NCI-H2196 (cell line): ENCODE measurements around the gene CNN3.

Experiments
- DNase-seq: peaks from one replicate; lab custom pipeline; 2025; ENCODE audit not compliant: unreplicated experiment; lab: John Stamatoyannopoulos, UW

CNN3 gene

DNA sequence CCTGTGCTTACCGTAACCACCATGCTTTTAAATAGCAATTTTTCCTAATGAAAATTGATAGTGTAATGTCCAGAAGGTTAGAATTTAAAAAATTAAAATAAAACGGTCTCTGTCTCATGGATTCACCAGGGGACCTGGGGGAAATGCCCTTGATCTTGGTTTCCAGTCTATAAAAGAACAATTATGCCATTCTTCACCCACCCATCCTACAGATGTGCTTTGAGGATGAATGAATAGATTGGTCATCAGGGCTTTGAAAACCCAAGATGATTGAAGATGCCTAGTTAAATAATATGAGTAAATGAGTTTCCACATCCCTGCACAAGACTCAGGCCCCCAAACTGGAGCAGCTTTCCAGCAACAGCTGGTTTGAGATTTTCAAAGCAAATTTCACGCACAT, 38.7 kb downstream of the CNN3 start:
- no peak for DNase-seq

DNA sequence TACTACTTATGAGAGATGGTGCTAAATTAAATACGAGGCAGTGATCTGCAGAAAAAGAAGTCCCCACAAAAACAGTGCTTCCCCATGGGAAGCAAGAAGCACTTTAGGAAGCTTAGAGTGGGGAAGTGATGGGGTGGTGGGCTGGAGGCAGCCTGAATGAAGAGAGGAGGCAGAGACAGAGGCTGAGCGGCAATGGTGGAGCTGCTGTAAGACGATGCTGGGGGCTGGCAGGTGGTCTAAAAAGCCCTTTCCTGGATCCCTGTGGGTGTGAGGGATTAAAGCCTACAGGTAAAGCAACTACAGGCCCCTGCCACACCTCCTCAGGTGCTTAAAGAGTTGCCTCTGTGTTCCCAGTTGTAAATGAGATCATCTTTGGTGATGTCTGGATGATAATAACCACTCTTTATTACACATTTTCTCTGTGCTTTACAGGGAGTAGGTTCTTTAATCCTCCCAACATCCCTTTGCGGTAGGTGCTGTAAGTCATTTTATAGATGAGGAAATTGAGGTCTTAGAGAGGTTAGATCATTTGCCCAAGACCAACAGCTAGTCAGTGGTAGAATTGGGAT, 39.2 kb downstream of the CNN3 start:
- DNase-seq, result no peak

DNA sequence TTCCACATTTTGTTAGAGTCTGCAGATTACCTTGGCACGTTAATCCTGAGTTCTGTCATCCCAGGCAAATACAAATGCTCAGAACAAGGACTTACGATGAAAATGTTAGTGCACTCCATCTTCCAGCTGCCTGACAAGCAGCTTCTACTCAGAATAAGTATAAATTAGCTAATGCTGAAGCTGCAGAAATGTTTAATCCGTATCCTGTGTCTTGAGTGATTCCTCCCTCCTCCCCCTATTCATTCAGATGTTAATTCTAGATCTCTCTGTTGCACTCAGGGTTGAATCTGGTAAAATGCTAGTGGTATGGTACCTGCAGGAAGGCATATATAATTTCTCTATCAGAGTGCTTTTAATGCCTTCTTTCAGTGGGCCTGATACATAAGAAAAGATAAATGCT, 39.8 kb downstream of the CNN3 start:
- no peak for DNase-seq

DNA sequence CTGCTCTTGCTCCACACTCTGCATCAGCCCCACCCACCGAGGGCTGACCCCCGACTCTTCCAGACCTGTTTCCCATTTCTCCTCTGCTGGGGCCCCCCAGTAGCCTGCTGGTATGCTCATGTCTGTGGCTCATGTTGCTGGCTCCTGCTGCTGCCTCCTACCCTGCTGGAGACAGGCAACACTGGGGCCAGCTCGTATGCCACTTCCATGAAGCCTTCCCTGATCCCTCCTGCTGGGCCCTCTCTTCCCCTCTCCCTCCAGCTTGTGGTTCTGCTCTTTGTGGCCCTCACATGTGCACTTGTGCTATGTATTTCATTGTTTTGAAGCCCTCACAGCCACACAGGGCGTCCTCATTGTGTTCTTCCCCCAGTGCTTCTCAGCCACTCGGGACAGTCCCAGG, 40.5 kb downstream of the CNN3 start:
- no peak for DNase-seq

DNA sequence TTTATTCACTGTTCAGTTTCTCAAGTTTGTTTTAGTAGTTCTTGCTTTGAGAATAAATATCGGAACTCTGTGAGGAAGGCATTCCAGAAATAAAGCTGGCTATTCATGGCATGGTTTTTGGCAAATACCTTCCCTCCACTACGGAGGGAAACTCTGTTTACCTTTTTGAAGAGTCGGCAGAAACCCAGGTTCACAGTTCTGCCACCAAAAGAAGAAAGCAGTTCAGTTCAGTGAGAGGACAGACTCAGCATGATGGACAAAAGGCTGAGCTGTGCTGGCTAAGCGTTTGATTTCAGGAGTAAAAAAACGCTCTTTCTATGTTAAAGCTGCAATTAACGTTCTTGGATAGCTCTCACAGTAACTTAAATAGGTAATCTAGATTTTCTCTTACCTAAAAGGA, 42.4 kb downstream of the CNN3 start:
- no peak for DNase-seq

DNA sequence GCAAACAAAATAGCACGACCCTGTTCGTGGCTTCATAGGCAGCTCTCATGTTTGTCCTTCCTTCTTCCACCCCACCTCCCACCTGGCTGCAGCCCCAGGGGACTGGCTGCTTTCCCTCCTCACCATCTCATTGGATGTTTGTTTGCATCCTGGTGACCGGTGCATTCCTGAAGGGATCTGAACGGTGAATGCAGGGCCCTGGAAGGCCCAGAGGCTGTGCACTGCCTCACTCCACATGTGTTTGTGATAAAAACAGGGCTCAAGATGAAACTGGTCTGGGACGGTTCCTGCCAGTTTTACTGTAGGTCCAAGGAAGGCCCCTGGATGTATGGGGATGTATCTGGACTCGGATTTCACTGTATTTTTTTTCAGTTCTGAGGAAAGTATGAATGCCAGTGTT, 42.8 kb downstream of the CNN3 start:
- no peak for DNase-seq

DNA sequence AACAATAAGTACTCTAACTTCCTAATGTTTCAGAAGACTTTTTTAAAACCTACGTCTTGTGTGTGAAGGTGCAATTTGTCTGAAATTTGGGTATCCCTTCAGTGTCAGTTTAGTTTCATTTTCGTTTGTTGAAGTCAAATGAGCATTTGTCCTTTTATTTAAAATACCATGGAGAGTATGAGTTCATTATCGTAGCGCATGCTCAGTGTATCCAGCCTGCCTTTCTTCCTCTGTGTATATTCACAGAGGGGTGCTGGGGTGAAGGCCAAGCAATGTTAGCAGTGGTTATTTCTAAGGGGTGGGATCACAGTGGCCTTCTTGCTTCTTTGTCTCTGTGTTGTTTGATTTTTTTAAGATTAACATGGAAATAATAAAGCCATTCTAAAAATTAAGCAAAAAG, 43.2 kb downstream of the CNN3 start:
- no peak for DNase-seq

DNA sequence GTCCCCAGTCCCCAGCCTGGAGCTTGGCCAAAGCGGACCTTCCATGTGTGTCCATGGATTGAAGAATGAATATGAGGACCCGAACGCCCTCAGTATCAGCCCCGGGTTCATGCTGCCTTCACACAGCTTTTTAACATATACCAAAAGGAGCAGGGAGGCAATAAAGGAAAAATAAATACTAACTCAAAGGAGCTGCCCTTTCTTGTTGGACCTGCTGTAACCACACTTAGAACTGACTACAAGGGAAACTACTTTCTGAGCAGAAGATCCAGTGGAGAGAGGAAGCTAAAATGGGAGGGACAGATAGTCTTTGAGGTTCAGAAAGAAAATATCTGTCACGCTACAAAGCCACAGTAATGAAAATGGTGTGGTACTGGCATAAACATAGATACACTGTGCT, 48.6 kb downstream of the CNN3 start:
- no peak for DNase-seq

DNA sequence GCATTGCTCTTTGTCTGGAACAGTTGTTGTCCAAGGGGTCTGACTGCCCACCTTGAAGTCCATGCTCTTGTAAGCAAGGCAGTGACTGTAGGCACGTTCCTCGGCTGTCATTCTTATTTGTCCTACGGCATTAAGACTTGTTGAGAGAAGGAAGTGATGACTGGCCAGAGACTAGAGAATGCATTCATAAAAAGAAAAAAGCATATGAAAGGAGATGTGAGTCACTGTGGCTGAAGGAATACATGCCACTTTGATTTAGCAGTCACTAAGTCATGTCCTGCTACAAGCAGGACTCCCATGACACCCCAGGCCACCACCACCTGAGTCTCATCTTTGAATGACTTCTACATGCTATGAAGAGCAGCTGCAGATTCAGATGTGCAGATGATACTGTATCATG, 50.5 kb downstream of the CNN3 start:
- DNase-seq, result no peak

DNA sequence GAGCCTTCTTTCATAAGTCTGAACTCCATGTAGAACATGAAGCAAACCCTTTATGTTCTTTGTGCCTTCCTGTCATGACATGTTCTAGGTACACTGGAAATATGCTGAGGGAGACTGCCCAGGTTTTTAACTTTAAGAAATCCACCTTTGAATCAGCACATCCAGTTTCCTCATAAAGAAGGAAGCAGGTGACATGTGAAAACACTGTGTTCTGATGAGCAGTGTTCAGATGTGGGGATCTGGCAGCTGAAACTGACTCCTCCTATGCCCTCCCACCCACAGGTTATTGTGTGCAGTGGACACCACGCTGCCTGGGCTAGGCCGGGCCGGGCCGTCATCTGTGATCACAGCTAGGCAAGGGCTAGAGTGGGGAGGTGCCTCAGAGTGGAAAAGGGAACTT, 51.1 kb downstream of the CNN3 start:
- no peak for DNase-seq

DNA sequence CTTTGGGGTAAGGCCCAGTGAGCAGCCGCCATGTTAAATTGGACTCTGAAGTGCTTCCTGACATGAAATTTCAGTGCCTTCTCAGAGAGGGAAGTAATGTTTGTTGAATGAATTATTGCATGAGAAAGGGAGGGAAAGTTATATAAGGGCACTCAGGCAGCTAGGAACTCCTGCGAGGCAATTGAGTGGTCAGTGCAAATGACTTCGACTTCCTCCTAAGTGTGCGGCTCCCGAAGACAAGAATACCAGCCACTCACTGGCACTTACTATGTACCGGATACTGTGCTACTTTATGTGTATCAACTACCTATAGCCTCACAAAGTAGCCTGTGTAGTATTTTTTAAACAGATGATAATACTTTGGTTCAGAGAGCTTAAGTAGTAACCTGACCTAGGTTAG, 52.5 kb downstream of the CNN3 start:
- no peak for DNase-seq

DNA sequence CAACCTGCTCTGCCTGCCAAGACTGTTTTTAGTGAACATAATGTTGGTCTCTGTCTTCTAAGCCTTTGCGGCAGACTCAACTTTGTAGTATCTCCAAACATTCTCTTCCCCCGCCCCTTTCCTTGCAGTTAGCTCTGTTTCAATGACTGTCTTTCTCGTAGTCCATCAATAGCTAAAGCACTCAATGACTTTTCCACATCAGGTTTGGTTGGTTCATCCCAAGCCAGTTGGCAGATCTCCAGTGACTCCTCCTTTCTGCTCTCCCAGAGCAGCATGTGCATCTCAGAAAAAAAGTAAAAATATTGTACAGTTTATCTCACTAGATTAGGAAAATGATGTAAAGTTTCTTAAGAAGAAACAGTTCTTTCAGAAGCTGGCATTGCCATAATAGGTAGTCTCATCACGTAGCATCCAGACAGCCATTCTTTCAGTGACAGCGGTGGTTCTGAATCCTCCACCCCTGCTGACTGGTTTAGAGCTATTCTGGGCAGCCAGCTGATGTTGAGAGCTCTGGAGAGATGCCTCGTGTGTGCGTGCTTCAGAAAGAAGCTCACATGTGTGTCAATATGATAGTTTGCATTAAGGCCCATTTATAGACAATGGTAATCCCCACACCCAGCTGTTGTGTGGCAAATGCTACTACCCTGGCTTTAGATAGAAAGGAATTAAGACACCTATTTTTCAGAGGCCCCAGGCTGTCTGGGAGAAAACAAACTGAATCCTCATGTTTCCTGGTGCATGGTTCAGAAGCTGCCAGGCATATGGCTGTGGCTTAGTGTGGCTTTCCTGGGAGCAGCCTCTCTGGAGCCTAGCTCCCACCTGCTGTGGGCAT, 53.2 kb downstream of the CNN3 start:
- DNase-seq, result peak; percentile 24

DNA sequence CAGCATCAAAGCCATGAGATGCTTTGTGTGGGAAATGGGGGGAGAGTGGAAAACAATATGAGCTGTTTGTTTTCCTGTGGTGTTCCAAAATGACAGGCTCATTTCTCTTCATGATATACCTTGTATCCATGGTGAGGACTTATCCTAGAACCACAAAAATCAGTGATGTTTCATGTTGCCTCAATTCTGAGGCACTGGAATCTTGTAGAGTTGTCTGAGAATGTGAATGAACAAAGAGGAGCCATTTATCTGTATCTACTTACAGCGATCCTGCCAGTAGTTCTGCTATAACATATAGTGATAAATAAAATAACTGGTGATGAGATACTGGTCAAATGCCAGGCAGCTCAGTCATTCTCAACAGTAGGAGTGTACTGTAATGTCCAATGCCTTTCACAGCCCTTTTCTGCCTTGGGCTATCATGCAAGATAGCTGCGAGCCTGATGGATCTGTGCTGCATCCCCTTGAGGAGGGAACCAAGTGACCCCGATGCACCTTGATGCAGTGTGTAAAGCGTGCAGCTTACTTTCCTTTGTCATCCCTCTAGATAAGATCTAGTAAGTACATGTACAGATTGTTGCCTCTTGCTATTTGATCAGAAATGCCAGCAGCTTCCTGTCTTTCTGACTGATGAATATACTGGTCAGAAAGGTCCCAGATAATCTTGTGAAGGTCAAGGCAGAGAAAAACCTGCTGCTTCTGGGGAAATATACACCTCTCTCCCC, 54.0 kb downstream of the CNN3 start:
- no peak for DNase-seq

DNA sequence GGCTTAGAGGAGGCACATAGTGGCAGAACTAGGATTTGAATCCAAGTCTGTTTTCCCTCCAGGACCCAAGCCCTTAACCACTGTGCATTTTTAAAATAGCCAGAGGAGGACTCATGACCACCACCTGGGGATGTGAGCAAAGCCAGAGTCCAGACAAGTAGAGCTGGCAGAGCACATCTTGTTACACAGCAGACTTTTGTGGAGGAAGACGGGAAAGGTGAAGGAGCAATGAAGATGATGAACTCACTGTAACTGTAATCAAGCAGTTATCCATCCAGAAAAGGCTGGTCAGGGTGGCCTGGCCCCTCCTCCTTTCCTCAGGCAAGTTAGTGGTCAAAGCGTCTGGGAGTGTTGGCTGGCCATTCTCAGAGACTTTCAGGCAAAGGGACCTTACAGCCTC, 55.9 kb downstream of the CNN3 start:
- DNase-seq, result no peak

DNA sequence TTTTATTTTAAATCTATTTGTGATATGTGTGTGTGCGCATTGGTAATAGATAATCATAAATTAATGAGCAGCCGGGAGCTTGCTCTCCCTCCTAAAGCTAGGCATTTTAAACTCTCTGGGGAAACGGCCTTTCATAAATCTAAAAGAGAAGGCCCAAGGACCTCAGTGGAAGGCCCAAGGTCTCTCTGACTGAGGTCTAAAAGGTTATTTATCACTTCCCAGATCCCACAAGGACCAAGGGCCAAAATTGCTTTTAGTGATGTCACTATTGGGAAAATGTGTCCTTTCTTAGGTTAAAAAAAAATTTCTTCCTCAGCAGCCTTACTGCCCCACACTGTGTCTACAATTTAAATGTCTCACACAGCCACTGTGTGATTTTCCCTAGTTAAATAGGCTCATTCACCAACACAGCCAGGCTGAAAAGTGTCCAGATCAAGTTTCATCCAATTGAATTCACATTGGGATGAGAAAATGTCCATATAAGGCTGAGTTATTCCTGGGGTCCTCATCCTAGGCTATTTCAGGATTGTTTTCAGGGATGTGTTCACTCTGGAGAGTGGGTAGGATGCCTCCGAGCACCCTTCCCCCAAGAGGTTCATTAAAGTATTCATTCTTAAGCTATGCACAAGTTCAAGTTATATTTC, 60.6 kb downstream of the CNN3 start:
- DNase-seq, result peak; percentile 18

DNA sequence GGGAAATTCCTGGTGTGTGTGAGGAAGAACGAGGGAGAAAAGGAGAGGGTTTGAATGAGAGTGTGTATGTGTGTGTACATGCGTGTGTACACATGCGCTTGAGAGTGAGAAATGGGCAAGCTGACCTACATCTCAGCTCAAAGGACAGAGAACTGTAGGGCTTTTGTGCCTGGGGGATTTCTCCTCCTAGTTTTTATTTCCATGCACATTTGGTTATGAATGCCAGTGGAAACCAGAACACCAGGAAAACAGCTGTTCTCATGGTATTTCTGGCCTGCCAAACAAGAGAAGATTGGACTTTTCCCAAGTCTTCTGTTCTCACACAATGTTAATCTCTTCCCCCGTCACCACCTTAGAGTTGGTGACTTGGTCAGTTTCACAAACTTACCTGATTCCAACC, 61.5 kb downstream of the CNN3 start:
- DNase-seq, result no peak

DNA sequence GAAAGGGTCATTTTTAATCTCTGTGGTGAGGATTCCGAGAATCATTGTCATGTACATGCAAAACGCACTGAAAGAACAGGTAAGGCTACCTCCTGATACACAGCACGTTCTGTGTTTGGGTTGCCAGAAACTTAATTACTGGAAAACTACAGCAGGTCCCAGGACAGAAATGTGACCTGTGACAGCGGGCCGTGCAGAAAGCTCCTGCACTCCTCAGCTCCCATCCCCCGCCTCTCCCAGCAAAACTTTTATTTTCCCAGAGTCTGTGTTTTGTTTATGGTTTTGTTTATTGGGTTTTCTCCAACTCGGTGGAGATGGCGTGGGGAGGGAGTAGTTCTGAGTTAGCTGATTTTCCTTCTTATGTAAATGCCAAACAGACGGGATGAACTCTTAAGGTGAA, 62.1 kb downstream of the CNN3 start:
- no peak for DNase-seq

DNA sequence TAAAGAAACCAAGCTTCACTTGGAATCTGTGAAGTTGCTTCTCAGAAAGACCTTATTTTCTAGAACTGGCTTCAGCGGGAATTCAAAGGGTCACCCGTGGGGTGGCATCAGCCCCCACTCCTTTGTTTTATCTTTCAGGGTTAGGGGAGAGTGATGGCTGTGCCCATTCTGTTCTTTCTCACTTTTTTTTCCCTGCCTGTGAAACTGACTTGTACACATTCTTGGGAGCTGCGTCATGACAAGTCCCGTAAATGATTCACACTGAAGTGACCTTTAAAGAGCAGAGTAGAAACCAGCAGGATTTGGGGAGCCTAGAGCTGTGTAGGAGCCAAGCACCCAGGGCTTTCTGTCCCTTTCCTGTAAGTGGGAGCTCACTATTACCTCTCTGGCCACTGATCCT, 63.0 kb downstream of the CNN3 start:
- no peak for DNase-seq

DNA sequence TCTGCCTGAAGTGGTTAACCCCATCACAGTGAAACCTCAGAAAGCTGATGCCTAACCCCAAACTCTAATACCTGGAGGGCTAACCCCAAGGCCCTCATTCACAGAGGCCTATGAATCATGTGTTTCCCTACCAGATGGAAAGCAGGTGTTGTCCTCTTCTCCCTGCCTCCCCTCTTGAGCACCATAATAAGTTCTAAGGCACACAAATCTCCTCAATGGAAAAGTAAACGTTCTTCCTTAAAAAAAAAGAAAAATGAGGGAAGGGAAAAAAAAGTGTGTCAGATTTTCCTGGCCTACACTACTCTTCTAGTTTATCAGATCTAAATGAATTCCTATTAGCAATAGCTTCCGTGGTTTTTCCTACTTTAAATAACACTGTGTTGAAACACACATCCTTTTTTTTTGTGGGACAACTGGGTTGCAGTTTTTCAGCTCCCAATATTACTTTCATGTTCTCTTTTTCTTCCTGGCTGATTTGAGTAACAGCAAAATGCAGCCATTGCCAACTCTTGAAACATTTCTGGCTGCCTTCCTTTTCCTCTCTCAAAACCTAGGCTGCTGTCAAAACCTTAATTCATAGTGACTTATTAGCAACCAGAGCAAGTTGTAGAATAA, 63.5 kb downstream of the CNN3 start:
- no peak for DNase-seq

DNA sequence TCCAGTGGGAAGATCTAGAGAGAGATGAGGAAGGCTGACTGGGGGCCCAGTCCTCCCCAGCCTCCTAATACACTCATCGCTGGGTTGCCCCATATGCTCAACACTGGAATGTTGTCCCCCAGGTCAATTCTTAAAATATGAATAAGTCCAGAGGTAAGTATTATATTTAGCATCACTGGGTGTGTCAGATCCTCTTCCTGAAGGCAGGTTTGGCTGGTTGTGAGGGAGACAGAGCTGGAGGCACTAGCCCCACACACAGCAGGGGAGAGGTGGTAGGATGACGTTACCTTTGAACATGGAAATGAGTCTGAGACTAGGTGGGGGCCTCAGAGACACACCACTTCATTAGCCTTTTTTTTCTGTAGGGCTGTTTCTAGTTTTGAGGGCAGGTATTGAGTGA, 64.2 kb downstream of the CNN3 start:
- DNase-seq, result no peak

DNA sequence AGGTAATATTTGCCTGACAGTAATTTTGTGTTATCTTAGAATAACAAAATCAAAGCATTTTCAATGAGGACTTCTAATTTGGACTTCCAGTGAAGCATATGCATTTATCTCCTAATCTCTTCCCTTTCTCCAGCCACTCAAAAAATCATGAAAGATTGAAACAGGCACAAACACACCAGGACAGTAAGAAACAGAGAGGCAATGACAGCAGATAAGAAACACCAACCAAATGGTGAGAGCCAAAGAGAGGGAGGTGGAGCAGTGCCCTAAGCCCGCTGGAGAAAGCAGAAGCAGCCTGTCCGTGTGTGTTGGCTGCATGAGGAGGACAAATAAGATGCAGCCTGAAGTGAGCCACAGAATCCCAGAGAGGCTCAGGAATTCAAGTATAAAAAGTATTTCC, 67.7 kb downstream of the CNN3 start:
- DNase-seq, result no peak
